Esophagus (tissue), 2 donors: ENCODE results near the gene BTK. TPM values are rescaled to one million over a fixed set of nuclear protein-coding genes. Genes with fewer than 3 reads are reported as not detected.

Source experiments
- H3K27ac ChIP-seq, 2 donors: one replicate each; pipeline ENCODE4 v1.5.1; 2013; ENCODE audit warnings: low read depth in 2 of 2, mild to moderate bottlenecking in 2 of 2, inconsistent platforms in 1 of 2, low read length in 1 of 2, moderate library complexity in 1 of 2
- H3K27me3 ChIP-seq, 2 donors: one replicate each; pipeline ENCODE4 v1.6.1; 2013; ENCODE audit warnings: low read length in 2 of 2, control low read depth in 1 of 2, mild to moderate bottlenecking in 1 of 2; ENCODE audit not compliant: insufficient read depth in 2 of 2, control insufficient read depth in 1 of 2
- H3K36me3 ChIP-seq, 2 donors: one replicate each; pipeline ENCODE4 v1.6.1; 2013; ENCODE audit warnings: low read length in 1 of 2; ENCODE audit not compliant: control insufficient read depth in 2 of 2, insufficient read depth in 2 of 2
- H3K4me1 ChIP-seq, 2 donors: one replicate each; pipeline ENCODE4 v1.6.1; 2013; ENCODE audit warnings: low read length in 1 of 2; ENCODE audit not compliant: control insufficient read depth in 2 of 2, insufficient read depth in 2 of 2
- H3K4me3 ChIP-seq, 2 donors: one replicate each; pipeline ENCODE4 v1.5.1; 2013; ENCODE audit warnings: low read length in 2 of 2, mild to moderate bottlenecking in 2 of 2, low read depth in 1 of 2, moderate library complexity in 1 of 2
- H3K9me3 ChIP-seq, 2 donors: one replicate each; pipeline ENCODE4 v1.6.1; 2013; ENCODE audit warnings: mild to moderate bottlenecking in 2 of 2, low read depth in 1 of 2, low read length in 1 of 2, moderate library complexity in 1 of 2; ENCODE audit not compliant: control insufficient read depth in 2 of 2, insufficient read depth in 1 of 2
- WGBS, 2 donors: extraction: QIAGEN DNeasy Blood & Tissue Kit; methylation state at CpG; one replicate each; pipeline ENCODE4 v1.1.7; 2013; 5-methylcytosine and 5-hydroxymethylcytosine counted together
- polyA plus RNA-seq, 2 donors: library from polyadenylated mRNA; stranded (reverse); fragments of 200-250 nt; gene quantifications; one replicate each; pipeline ENCODE4 v1.2.3, GENCODE V29; 2013
- donor health status: healthy with polysubstance abuse.
- donor health status: Bipolar disorder and iron deficiency.

Gene BTK
- polyA plus RNA-seq, result 1 to 10 TPM in 1 of 2 donors, under 1 TPM in 1; 0.55 to 1.1 TPM

- H3K4me1 ChIP-seq, result no peaks in the 10 kb centered on the region
- no peak within 1 kb of the TSS for H3K4me3 ChIP-seq
- WGBS, 2 donors, result 75 to 77% methylated on average over 9 of the region's 9 CpGs
- no peaks in the 10 kb centered on the region for H3K27me3 ChIP-seq
- no peaks in the 10 kb centered on the region for H3K9me3 ChIP-seq
- H3K36me3 ChIP-seq, result no peaks in the 10 kb centered on the region
- H3K27ac ChIP-seq, result no peak within 1 kb of the TSS
Measured at GRCh38 chrX:101385795-101386541, at the start of gene BTK. Gene BTK, minus strand, starts transcription at chrX:101386191. Its CDS starts 10,907 bp downstream, at chrX:101375284.

DNA sequence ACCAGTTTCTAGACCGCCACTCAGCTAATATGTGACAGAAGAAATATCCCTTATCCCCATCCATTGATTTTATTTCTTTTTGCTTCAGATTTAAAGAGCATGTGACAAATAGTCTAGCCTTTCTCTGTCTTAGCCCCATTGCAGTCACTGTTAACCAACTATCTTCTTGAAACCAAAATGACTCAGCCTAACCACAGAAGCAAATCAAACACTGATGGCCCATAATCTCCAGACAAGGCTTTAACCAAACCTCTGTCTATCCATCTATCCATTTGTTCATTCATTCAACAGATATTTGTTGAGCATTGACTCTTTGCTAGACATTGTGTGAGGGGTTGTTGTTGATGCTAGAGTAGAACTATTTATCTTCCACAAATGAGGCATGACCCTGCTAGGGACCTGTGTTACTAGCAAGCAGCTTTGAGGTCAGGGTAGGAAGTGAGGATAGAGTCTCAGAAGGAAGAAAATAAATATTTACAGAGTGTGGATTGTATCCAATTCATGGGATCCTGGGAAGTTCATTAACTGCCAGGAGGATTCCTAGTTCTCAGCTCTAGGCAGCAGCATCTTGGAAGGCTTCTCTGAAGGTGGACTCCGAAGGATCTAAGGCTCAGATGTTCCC, 44.6 kb upstream of the BTK start:
- Histone ChIP-seq H3K9me3 (no peaks in the 10 kb centered on the region), H3K36me3 (no peaks in the 10 kb centered on the region), H3K4me1 (no peaks in the 10 kb centered on the region), H3K4me3 (no peak overlapping the region), H3K27me3 (no peaks in the 10 kb centered on the region), H3K27ac (no peak overlapping the region)
- WGBS, 2 donors, result 80 to 98% methylated on average over 2 of the region's 2 CpGs

DNA sequence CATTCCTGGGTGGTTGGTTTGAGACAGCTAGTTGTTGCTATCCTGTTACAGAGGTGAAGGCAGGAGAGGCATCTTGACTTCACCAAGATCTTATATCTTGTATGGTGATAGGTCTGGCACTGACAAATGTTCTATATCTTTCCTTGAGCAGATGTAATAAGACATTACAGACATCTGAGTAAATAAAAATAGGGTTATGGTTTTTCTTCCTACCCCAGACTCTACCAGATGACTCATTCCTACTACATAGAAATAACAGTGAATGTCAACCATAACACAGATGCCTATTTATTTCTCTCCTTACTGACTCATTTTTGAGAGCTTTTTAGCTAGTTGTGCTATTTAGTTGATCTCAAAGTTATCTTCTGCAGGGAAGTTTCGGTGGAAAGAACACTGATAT, 43.9 kb upstream of the BTK start:
- Histone ChIP-seq H3K36me3 (no peaks in the 10 kb centered on the region), H3K4me1 (no peaks in the 10 kb centered on the region), H3K9me3 (no peaks in the 10 kb centered on the region), H3K27me3 (no peaks in the 10 kb centered on the region), H3K4me3 (no peak overlapping the region), H3K27ac (no peak overlapping the region)
- WGBS, 2 donors, result 79 to 84% methylated on average over 1 of the region's 1 CpG

GRCh38 chrX:101427954-101428353, 42.0 kb upstream of the BTK start:
- no peaks in the 10 kb centered on the region for H3K4me1 ChIP-seq
- H3K36me3 ChIP-seq, result no peaks in the 10 kb centered on the region
- no peak overlapping the region for H3K27ac ChIP-seq
- H3K9me3 ChIP-seq, result no peaks in the 10 kb centered on the region
- no peak overlapping the region for H3K4me3 ChIP-seq
- 88 to 95% methylated on average over 2 of the region's 2 CpGs for WGBS, 2 donors
- no peaks in the 10 kb centered on the region for H3K27me3 ChIP-seq

GRCh38 chrX:101419489-101419888, 33.5 kb upstream of the BTK start:
- Histone ChIP-seq H3K4me3 (no peak overlapping the region), H3K27ac (no peak overlapping the region)
- 42 to 85% methylated on average over 2 of the region's 2 CpGs for WGBS, 2 donors

GRCh38 chrX:101417981-101418841, 32.2 kb upstream of the BTK start:
- peak overlapping the region; percentile 83 to 84 for H3K27ac ChIP-seq
- H3K4me3 ChIP-seq, result peak overlapping the region; percentile 59 to 68
- H3K27me3 ChIP-seq, result no peaks in the 10 kb centered on the region
- 1 to 25% methylated on average over 55 to 56 of the region's 56 CpGs for WGBS, 2 donors
- H3K4me1 ChIP-seq, result peaks cover 0 to 3% of the 10 kb centered on the region in 2 donors
- H3K36me3 ChIP-seq, result no peaks in the 10 kb centered on the region
- H3K9me3 ChIP-seq, result no peaks in the 10 kb centered on the region

More at GRCh38 chrX:101419489-101419888, 33.5 kb upstream of the BTK start:
- Histone ChIP-seq H3K27me3 (no peaks in the 10 kb centered on the region), H3K9me3 (no peaks in the 10 kb centered on the region), H3K36me3 (no peaks in the 10 kb centered on the region), H3K4me1 (peaks cover 0 to 3% of the 10 kb centered on the region in 2 donors)

DNA sequence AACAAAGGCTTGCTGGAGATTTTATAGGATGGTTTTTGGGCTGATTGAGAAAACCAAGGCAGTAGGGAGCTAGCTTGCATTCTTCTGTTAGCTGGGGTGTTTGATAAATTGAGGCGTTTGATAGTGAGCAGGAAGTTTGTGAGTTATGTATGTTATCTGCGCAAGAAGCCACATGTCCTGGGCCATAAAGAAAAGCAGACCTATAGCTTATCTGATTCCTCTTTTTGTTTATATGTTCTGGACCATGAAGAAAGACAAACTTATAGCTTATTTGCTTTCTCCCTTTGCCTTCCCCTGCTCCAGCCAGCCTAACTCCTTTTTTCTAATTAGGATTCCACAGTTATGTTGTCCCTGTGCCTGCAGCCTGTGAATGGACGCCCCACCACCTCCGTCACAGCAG, 31.2 kb upstream of the BTK start:
- whole genome bisulfite sequencing, 2 donors, result 63 to 68% methylated on average over 4 of the region's 4 CpGs
- H3K4me3 ChIP-seq, result peak overlapping the region in 1 of 2 donors; percentile 59
- H3K4me1 ChIP-seq, result peaks cover 0 to 3% of the 10 kb centered on the region in 2 donors
- no peaks in the 10 kb centered on the region for H3K9me3 ChIP-seq
- peaks cover 0 to 5% of the 10 kb centered on the region in 2 donors for H3K36me3 ChIP-seq
- H3K27ac ChIP-seq, result no peak overlapping the region
- H3K27me3 ChIP-seq, result no peaks in the 10 kb centered on the region

DNA sequence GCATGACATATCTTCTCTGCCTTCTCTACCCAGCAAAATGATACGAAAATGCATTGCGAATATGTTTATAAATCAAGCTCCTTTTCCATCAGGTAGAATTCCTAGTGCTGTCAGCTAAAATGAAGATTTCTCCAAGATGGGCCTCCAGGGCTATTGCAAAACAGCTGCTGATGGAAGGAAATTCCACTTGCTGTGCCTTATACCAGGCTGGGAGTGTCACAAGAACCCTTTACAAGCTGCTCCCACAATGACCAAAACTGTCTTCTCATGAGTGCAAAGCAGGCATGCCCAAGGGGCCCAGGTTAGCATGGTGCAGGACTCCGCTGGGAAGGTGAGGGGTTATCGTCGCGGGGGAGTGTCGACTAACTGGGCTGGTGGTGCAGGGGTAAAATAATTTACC, 30.7 kb upstream of the BTK start:
- Histone ChIP-seq H3K27ac (no peak overlapping the region), H3K4me3 (no peak overlapping the region), H3K4me1 (peaks cover 0 to 3% of the 10 kb centered on the region in 2 donors), H3K27me3 (no peaks in the 10 kb centered on the region), H3K36me3 (peaks cover 0 to 7% of the 10 kb centered on the region in 2 donors), H3K9me3 (no peaks in the 10 kb centered on the region)
- 85 to 90% methylated on average over 7 of the region's 7 CpGs for WGBS, 2 donors
